Raji (cell line): Measurements from ENCODE around the gene KIAA1755.

Experiments used
- POLR2A ChIP-seq: IDR thresholded peaks from 2 replicates; pipeline ENCODE4 v1.6.1; 2011; ENCODE audit warnings: low read depth, low read length, control low read depth; ENCODE audit not compliant: insufficient read depth

Gene KIAA1755

DNA sequence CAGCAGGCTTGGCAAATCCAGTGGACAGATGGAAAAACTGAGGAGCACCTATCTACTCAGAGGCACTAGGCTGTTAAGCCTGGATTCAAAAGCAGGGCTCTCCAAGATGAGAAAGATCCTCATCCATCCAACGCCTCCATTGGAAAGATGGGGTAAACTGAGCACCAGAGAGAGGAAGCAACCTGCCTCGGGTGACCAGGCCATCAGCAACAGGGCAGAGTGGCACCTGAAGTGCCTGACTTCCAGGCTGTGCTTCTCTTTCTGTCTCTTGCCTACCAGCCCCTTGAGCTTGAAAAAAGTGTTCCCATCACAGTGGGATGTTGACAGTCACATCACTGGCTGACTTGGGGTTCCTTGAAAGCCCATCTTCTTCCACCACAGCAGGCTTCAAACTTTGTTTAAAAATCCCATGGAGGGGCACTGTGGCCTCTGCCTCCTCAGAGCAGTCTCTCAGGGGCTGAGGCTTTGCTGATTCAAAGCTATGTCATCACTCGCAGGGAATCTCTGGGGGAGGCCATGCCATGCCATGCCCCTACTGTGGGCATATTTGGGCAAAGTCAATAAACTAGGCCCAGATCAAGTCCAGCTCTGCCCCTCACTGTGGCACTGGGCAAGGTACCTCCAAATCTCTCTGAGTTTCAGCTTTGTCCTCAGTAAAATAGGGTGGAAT, 50.7 kb downstream of the KIAA1755 start:
- no peak for TF ChIP-seq POLR2A

DNA sequence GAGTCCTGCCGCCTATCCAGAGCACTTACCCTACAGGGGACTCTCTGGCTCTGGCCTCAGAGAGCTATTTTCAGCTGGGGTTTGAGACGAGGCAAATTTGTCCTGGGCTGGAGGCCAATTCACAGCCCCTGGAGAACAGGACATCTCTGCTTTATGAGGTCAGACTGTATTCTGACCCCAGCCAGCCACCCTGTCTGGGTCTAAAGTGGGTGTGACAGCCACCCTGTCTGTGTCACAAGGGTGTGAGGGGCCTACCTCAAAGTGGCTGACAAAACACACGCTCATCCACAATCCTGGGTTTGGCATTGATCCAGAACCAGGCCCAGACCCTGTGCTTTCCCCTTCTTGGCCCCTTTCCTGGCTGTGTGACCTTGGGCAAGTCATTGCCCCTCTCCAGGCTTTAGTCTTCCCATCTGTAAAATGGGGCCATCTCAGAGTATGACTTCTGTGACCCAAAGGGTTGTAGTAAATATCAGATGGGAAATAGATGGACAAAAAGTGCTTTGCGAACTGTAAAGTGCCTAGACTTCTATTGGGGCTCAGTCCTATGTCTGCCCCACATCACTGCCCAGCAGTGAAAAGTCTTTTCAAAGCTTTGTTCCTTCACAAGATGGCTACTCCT, 51.4 kb downstream of the KIAA1755 start:
- no peak for TF ChIP-seq POLR2A

DNA sequence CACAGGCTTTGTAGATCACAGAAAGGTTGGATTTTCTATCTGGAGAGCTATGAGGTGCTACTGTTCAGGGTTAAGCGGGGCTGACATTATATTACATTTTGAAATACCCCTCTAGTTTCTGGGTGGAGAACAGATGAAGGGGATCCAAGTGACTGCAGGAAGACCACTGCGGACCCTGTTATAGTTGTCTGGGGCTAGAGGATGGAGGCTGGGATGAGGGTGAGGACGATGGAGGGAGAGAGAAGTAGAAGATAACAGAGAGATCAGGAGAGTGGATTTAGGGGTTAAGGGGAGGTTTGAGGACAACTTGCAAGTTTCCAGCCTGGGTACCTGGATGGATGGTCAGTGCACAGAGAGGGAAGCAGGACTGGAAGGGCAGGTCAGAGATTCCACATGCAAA, 52.0 kb downstream of the KIAA1755 start:
- no peak for TF ChIP-seq POLR2A

DNA sequence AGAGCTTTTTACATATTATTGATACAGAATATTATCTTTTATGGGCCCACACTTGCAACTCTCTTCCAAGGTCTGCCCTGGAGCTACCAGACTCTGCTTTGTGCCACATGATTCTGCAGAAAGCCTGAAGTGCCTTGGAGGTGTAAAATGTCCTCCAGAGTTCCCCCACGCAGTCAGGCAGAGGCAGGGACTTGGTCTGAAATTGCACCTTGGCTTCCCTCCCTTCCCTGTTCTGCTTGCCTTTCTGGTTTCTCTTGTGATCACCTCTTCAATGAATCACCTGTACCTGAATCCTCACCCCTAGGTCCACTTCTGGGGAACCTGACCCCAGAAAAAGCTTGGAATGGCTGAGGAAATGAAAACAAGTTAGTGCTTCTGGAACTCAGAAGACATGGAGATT, 52.4 kb downstream of the KIAA1755 start:
- no peak for TF ChIP-seq POLR2A

DNA sequence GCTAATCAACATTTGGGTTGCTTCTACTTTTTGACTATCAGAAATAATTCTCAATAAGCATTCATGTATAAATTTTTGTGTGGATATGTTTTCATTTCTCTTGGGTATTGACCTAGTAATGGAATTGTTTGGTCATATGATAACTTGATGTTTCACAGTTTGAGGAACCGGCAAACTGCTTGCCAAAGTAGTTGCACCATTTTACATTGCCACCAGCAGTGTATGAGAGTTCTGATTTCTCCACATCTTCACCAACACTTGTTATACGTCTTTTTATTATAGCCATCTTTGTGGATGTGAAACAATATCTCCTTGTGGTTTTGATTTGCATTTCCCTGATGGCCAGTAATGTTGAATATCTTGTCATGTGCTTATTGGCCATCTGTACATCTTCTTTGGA, 52.9 kb downstream of the KIAA1755 start:
- no peak for TF ChIP-seq POLR2A

DNA sequence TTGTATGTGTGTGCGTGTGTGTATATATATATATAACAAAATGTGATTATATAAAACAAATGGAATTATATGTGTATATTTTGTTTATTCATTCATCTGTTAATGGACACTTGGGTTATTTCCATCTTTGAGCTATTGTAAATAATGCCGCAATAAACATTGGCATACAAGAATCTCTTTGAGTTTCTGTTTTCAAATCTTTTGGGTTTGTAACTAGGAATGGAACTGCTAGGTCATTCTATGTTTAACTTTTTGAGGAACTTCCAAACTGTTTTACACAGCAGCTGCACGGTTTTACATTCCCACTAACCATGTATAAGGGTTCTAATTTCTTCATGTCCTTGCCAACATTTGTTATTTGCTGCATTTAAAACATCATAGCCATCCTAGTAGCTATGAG, 55.5 kb downstream of the KIAA1755 start:
- TF ChIP-seq POLR2A = no peak

DNA sequence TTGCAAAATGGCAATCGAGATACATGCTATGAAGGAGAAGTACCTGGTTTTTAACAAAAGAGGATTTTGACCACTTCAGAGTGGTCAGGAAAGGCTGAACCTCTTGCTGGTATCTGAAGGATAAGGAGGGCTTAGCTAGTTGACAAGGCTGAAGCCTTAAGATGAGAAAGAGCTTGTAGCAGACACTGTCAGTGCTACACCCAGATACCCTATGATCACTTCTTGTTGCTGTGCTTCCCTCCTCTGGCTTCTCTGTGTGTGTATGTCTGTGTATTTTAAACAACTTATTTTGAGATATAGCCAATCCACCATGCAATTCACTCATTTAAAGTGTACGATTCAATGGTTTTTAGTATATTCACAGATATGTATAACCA, 56.6 kb downstream of the KIAA1755 start:
- TF ChIP-seq POLR2A = no peak

DNA sequence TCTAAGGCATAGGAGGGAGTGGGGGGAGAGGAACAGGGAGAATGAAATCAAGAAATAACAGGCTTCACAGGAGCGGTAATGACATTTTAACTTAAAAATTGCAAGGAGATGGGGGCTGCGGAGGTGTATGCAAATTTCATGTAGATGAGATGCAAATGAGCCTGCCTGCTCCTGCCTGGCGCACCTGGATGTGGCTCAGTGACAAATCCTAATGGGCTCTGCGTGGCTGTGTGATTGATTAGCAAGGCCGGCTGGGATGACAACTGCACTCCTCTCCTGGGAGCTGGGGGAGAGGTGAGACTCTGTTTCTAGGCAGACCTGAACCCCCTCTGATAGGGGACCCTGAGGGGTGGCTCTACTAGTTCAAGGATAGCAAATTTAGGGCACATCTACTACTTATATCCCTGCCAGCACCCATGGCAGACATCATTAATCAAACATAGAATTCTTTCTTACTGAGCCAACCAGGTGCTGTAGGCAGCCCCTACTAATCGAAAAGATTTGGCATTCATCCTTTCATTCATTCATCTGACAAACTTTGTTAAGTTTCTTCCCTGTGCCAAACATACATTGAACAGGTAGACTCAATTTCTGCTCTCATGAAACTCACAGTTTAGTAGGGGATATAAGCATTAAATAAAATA, 57.1 kb downstream of the KIAA1755 start:
- no peak for TF ChIP-seq POLR2A

DNA sequence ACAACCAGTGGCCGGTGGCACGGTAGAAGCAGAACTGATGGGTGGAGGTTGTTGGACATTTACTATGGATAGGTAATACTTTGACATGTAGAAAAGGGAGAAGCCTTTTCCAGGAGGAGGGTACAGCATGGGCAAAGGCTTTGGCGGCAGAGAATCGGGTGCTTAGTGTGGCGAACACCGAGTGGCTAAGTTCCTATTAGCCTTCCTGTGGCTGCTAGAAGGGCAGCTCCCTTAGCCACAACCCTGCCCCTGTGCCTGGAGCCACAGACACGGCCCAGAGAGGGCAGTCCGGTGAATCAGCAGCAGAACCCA, 57.6 kb downstream of the KIAA1755 start:
- TF ChIP-seq POLR2A = no peak

DNA sequence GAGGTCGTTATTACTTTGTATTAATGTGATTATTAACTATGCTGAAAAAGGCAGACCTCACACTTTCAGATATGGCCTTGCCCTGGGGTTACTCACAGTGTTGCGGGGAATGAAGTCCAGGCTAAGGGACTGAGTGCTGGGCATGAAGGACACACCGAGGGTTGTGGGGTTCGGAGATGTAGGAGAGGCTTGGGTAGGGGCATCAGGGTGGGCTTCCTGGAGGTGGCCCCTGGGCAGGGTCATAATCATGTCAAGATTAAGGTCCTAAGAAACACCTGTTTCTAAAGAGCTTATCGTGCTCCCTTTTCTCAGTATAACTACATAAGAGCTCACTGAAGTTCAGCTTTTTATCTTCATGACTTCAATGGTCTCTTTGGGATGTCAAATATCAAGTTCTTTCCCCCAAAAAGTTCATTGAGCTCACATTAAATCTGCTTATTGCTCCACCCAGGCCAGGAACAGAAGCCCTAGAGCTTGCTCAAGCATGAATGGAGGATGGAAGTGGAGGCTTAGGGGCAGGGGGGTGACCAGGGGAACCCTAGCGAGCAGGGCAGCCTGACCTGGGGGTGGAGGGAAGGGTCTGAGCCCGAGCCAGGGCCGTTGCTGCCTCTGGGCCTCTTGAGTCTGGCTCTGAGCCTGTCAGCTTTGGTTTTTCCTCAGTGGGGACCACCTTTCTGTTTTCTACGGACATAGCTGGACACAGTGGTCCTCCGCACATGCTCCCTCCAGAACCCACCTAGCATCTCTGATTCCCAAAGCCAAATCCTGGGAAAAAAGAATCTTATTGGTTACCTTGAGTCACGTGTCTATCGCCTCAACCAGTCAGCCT, 58.2 kb downstream of the KIAA1755 start:
- no peak for TF ChIP-seq POLR2A

DNA sequence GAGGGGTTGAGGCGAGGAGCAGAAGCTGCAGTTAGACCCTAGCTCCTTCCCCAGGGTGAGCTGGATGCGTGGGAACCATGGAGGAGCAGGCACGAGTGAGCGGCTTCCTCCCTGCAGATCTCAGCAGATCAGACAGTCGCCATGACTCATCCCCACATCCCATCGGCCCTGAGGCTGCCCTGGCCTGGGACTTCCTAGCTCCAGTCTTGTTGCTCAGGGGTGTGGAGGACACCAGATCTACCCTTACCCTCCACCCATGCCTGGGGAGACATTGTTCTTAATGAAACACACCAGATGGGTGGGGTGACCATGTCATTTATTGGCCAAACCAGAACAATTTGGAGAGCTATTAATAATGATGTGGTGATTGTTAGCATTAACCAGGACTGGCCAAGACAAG, 59.2 kb downstream of the KIAA1755 start:
- TF ChIP-seq POLR2A = no peak

DNA sequence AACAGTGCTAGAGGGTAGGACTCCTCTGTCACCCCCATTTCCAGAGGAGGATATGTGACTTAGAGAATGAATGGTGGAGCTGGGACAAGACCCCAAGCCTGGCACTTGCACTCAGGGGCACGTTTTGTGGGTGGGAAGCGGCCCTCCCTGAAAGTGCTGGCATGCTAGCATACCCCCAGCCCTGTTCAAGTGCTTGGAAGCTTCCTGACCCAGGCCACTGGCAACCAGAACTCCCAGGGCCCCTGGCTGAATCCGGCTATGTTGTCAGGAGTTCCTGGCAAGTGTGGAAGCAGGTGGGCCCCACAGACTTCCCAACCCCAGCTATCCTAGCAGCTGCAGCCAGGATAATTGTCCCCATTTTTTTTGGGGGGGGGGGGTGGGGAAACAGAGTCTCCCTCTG, 59.9 kb downstream of the KIAA1755 start:
- no peak for TF ChIP-seq POLR2A

DNA sequence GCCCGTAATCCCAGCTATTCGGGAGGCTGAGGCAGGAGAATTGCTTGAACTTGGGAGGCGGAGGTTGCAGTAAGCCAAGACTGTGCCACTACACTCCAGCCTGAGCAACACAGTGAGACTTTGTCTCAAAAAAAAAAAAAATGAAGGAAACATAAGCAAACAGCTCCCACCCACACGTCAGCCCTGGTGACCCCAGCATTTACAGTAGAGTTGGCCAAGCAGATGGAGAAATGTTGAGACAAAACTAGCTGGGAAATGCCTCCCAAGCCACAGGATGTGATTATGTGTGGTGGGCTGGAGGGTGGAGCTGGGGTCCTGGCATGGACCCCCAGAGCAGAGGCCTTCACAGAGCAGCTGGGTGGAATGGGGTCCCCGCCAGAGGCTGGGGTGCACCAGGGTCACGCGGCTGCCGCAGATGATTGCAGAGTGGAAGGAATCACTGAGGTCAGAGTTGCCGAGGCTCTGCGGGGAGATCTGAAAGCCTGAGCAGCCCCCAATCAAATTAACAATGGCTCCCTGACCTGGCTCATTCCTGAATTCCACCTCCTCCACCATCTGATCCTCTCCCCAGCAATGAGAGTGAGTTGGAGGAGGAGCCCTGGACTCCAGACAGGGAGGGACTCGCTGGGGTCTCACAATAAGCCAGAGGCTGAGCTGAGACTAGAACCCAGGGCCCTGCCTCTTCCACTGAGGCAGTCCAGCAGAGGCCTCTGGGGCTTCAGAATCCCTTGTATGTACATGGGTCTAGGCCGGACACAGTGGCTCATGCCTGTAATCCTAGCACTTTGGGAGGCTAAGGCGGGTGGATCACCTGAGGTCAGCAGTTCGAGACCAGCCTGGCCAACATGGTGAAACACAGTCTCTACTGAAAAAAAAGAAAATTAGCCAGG, 60.8 kb downstream of the KIAA1755 start:
- TF ChIP-seq POLR2A = no peak

DNA sequence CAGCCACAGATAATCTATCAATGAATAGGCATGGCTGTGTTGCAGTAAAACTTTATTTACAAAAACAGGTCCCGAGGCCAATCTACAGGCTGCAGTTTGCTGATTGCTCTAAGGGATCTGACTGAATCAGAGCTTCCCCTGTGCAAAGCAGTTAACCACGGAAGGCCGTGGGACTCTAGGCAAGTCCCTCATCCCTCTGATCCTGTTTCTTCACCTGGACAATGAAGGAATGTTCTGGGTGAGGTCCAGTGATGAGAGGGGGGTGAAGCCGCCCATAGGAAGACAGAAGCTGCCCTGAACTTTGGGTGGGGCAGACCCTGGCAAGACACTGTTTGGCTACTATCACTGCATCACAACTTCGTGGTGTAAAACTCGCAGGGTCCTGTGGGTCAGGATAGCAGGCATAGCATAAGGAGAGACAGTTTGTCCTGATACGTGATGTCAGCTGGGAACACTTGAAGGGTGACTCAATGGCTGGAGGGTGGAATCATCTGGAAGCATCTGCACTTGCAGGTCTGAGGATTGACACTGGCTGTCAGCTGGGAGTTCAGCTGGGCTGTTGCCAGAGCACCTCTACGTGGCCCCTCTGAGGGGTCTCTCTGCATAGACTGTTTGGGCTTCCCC, 62.2 kb downstream of the KIAA1755 start:
- no peak for TF ChIP-seq POLR2A
